WTC11 (cell line): ENCODE measurements around the gene JMJD8. TPM values are rescaled to one million over a fixed set of nuclear protein-coding genes. Genes with fewer than 3 reads are reported as not detected.

Experiments used
- ATAC-seq: fragments of 200-7000 bp; cut with Tn5 transposase; 2 replicates; pipeline ENCODE4 v1.10.0; 2021; ENCODE audit warnings: mild to moderate bottlenecking, moderate library complexity
- CTCF ChIA-PET: fragments of 300-600 bp; sonication (Branson Sonifier 250); formaldehyde crosslinking; loops from one replicate; lab custom pipeline; 2021; ENCODE audit warnings: antibody characterized with exemption; lab: Charles Lee
- POLR2A ChIA-PET: fragments of 350-600 bp; sonication (Branson Sonifier 250); formaldehyde crosslinking; loops from one replicate; lab custom pipeline; 2021; ENCODE audit warnings: antibody characterized with exemption; lab: Charles Lee
- DNase-seq: peaks from one replicate; pipeline ENCODE4 v3.0.0; 2021; ENCODE audit warnings: low spot score
- H3K27ac Mint-ChIP-seq: 2 replicates; pipeline ENCODE4 v1.8.0; 2021; ENCODE audit warnings: mixed read lengths
- H3K27me3 Mint-ChIP-seq: 2 replicates; pipeline ENCODE4 v1.8.0; 2021; ENCODE audit warnings: low read depth, mild to moderate bottlenecking, moderate library complexity, mixed read lengths
- H3K36me3 Mint-ChIP-seq: 2 replicates; pipeline ENCODE4 v1.8.0; 2021; ENCODE audit warnings: mixed read lengths
- H3K4me1 Mint-ChIP-seq: 2 replicates; pipeline ENCODE4 v1.8.0; 2022; ENCODE audit warnings: mixed read lengths
- H3K4me3 Mint-ChIP-seq: 2 replicates; pipeline ENCODE4 v1.8.0; 2021; ENCODE audit warnings: mild to moderate bottlenecking, moderate library complexity, mixed read lengths
- H3K9me3 Mint-ChIP-seq: 2 replicates; pipeline ENCODE4 v1.8.0; 2021; ENCODE audit warnings: mixed read lengths
- AFF4 ChIP-seq: sonication (generic); formaldehyde crosslinking; IDR thresholded peaks from 2 replicates; pipeline ENCODE4 v1.8.1; 2023; ENCODE audit warnings: mild to moderate bottlenecking, missing genetic modification reagents, borderline replicate concordance
- AR ChIP-seq: fragments of 250-450 bp; sonication (Bioruptor Pico); IDR thresholded peaks from 2 replicates; pipeline ENCODE4 v1.9.0; 2021; ENCODE audit warnings: mild to moderate bottlenecking
- ATF3 ChIP-seq: sonication (generic); formaldehyde crosslinking; conservative IDR thresholded peaks from 2 replicates; pipeline ENCODE4 v1.8.1; 2022; ENCODE audit warnings: mild to moderate bottlenecking, missing genetic modification reagents
- CREB1 ChIP-seq: sonication (generic); formaldehyde crosslinking; IDR thresholded peaks from 2 replicates; pipeline ENCODE4 v1.8.0; 2023; ENCODE audit warnings: mild to moderate bottlenecking, missing genetic modification reagents
- E2F5 ChIP-seq: sonication (generic); formaldehyde crosslinking; IDR thresholded peaks from 2 replicates; pipeline ENCODE4 v1.8.1; 2022; ENCODE audit warnings: mild to moderate bottlenecking, moderate library complexity, missing genetic modification reagents
- FOXP4 ChIP-seq: sonication (generic); formaldehyde crosslinking; IDR thresholded peaks from 2 replicates; pipeline ENCODE4 v1.8.0; 2022; ENCODE audit warnings: mild to moderate bottlenecking, missing genetic modification reagents
- GABPB1 ChIP-seq: sonication (generic); formaldehyde crosslinking; IDR thresholded peaks from 2 replicates; pipeline ENCODE4 v1.8.1; 2023; ENCODE audit warnings: mild to moderate bottlenecking, missing genetic modification reagents
- GTF2I ChIP-seq: fragments of 250-450 bp; sonication (Bioruptor Pico); conservative IDR thresholded peaks from 2 replicates; pipeline ENCODE4 v1.4.0; 2021; ENCODE audit warnings: mild to moderate bottlenecking
- MAX ChIP-seq: sonication (generic); formaldehyde crosslinking; IDR thresholded peaks from 2 replicates; pipeline ENCODE4 v1.8.0; 2022; ENCODE audit warnings: mild to moderate bottlenecking, missing genetic modification reagents
- MYBL2 ChIP-seq: sonication (generic); formaldehyde crosslinking; IDR thresholded peaks from 2 replicates; pipeline ENCODE4 v1.8.1; 2023; ENCODE audit warnings: mild to moderate bottlenecking, moderate library complexity, missing genetic modification reagents
- NFYB ChIP-seq: sonication (generic); formaldehyde crosslinking; conservative IDR thresholded peaks from 2 replicates; pipeline ENCODE4 v1.8.0; 2022; ENCODE audit warnings: low read depth, missing genetic modification reagents
- PRRX2 ChIP-seq: fragments of 250-450 bp; sonication (Bioruptor Pico); IDR thresholded peaks from 2 replicates; pipeline ENCODE4 v1.8.0; 2021; ENCODE audit warnings: mild to moderate bottlenecking
- TP53 ChIP-seq: sonication (generic); formaldehyde crosslinking; IDR thresholded peaks from 2 replicates; pipeline ENCODE4 v1.8.1; 2023; ENCODE audit warnings: mild to moderate bottlenecking, missing genetic modification reagents
- ZBTB21 ChIP-seq: sonication (generic); formaldehyde crosslinking; IDR thresholded peaks from 2 replicates; pipeline ENCODE4 v1.8.1; 2023; ENCODE audit warnings: mild to moderate bottlenecking, missing genetic modification reagents, borderline replicate concordance
- ZNF232 ChIP-seq: sonication (generic); formaldehyde crosslinking; IDR thresholded peaks from 2 replicates; pipeline ENCODE4 v1.8.0; 2022; ENCODE audit warnings: mild to moderate bottlenecking, missing genetic modification reagents
- ZSCAN18 ChIP-seq: fragments of 250-450 bp; sonication (Bioruptor Pico); IDR thresholded peaks from 2 replicates; pipeline ENCODE4 v2.1.2; 2022; ENCODE audit warnings: mild to moderate bottlenecking, moderate library complexity
- total RNA-seq: library from RNA; stranded (reverse); gene quantifications from 3 replicates; pipeline ENCODE4 v1.2.3, GENCODE V29; 2021

JMJD8 gene
- total RNA-seq, 1 experiment from 2014 or later = 61.2 TPM

GRCh38 chr16:722835-723633, 38.9 kb upstream of the JMJD8 start (continued):
- TF ChIP-seq AFF4 (no peak), FOXP4 (no peak)

- H3K27ac Mint-ChIP-seq = no peak overlapping the region
- ChIA-PET CTCF (interaction anchor here (0.6 to 2.8 kb wide), 14 partner anchors 8 to 658 kb away, joined by 3 to 28 read pairs (median 10); partner anchors contain the start of genes CHTF18, CIAO3 and RPUSD1), POLR2A (interaction anchor here (0.6 to 2.9 kb wide), 5 partner anchors 8 to 85 kb away, joined by 3 to 10 read pairs (median 5); partner anchors contain the start of genes CIAO3 and WDR24)
- DNase-seq (no peak), ATAC-seq (no peak)
- no peaks in the 10 kb centered on the region; the same call in 1 of the 2 replicates for H3K36me3 Mint-ChIP-seq
- H3K4me1 Mint-ChIP-seq = peaks cover 9% of the 10 kb centered on the region
- 0 out of 2 replicates have a peak, but pooled peaks have one; percentile 1 for TF ChIP-seq ZBTB21 (CRISPR knock-in tag)
- TF ChIP-seq PRRX2 = no peak
- 0 out of 2 replicates have a peak, but pooled peaks have one; percentile 4 for TF ChIP-seq MAX (CRISPR knock-in tag)
- TF ChIP-seq ATF3 (CRISPR knock-in tag) = peak; percentile 24; the same call in 1 of the 2 replicates
- TF ChIP-seq MYBL2 (CRISPR knock-in tag) = 0 out of 2 replicates have a peak, but pooled peaks have one; percentile 7
- no peaks in the 10 kb centered on the region for H3K9me3 Mint-ChIP-seq
- peaks cover 9% of the 10 kb centered on the region for H3K27me3 Mint-ChIP-seq
- H3K4me3 Mint-ChIP-seq = no peak overlapping the region
Measured at GRCh38 chr16:721765-722540, 37.8 kb upstream of the JMJD8 start.

GRCh38 chr16:720990-721764, 37.0 kb upstream of the JMJD8 start, which contains the start of gene ANTKMT:
TSS of gene ANTKMT (plus strand) at chr16:721146. CDS start at chr16:721275, 129 bp downstream.
- ATAC-seq = peak; percentile 77
- H3K4me1 Mint-ChIP-seq = peaks cover 13% of the 10 kb centered on the region
- peaks cover 13% of the 10 kb centered on the region for H3K27me3 Mint-ChIP-seq
- ChIA-PET CTCF (interaction anchor here (0.6 to 2.8 kb wide), 20 partner anchors 9 to 659 kb away, joined by 3 to 28 read pairs (median 6); partner anchors contain the start of genes CHTF18, CIAO3, JMJD8 and RHOT2), POLR2A (interaction anchor here (0.6 to 2.9 kb wide), 9 partner anchors 9 to 86 kb away, joined by 3 to 10 read pairs (median 4); partner anchors contain the start of genes CHTF18, CIAO3, RHOT2 and RPUSD1)
- H3K36me3 Mint-ChIP-seq = no peaks in the 10 kb centered on the region; the same call in 1 of the 2 replicates
- peak within 1 kb of the TSS; percentile 63 for H3K27ac Mint-ChIP-seq
- DNase-seq = peak; percentile 97
- H3K4me3 Mint-ChIP-seq = peak within 1 kb of the TSS; percentile 74
- no peaks in the 10 kb centered on the region for H3K9me3 Mint-ChIP-seq
- TF ChIP-seq ZNF232 (peak; percentile 97), NFYB (CRISPR knock-in tag) (peak; percentile 26), E2F5 (CRISPR knock-in tag) (peak; percentile 72; the same call in 1 of the 2 replicates), GTF2I (CRISPR knock-in tag) (no peak), TP53 (CRISPR knock-in tag) (peak; percentile 87), ZSCAN18 (CRISPR knock-in tag) (no peak), AR (CRISPR knock-in tag) (no peak), GABPB1 (peak; percentile 76), CREB1 (peak; percentile 92)
